ENCODE measurements around the gene TMC2. TPM values are rescaled to one million over a fixed set of nuclear protein-coding genes. Genes with fewer than 3 reads are reported as not detected.

TMC2 gene
- total RNA-seq, 1 donor from 2014 or later = not detected

- H3K4me1 ChIP-seq = no peaks in the 10 kb centered on the region
- H3K27me3 ChIP-seq = no peaks in the 10 kb centered on the region
- no peak overlapping the region for H3K27ac ChIP-seq
- no peak for TF ChIP-seq CTCF (IDR thresholded peaks at IDR 0.05)
- H3K9me3 ChIP-seq = no peaks in the 10 kb centered on the region
- DNase-seq (ENCODE audit: low spot score in 2 of 2) = no peak
- H3K4me3 ChIP-seq = no peak overlapping the region
- intact Hi-C loops (cut with DNase I) = no loop called here
- H3K36me3 ChIP-seq = no peaks in the 10 kb centered on the region
Measured at GRCh38 chr20:2576317-2576727, 39.9 kb downstream of the TMC2 start.

- Histone ChIP-seq H3K9me3 (no peaks in the 10 kb centered on the region), H3K27me3 (no peaks in the 10 kb centered on the region), H3K27ac (no peak overlapping the region), H3K4me1 (no peaks in the 10 kb centered on the region), H3K4me3 (no peak overlapping the region), H3K36me3 (no peaks in the 10 kb centered on the region)
- no peak for TF ChIP-seq CTCF (IDR thresholded peaks at IDR 0.05)
- intact Hi-C loops (cut with DNase I) = no loop called here
- no peak for DNase-seq (ENCODE audit: low spot score in 2 of 2)
Measured at GRCh38 chr20:2578475-2579192, 42.3 kb downstream of the TMC2 start.

DNA sequence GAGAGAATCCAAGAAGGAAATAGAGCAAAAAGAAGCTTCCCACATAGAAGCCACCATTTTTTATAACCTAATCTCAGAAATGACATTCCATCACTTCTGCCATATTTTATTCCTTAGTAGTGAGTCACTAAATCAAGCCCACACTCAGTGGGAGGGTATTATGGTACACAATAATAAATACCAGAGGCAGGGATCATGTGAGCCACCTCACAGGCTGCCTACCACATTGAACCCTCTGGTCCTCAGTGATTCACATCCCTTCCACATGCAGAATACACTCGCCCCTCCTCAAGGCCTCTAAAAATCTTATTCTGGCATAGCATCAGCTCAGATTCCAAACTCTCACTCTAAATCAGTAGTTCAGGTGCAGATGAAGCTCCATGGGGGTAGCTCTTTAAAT lies 49.4 kb downstream of the TMC2 start:
- Histone ChIP-seq H3K4me1 (no peaks in the 10 kb centered on the region), H3K9me3 (no peaks in the 10 kb centered on the region), H3K27ac (no peak overlapping the region), H3K4me3 (no peak overlapping the region), H3K27me3 (no peaks in the 10 kb centered on the region), H3K36me3 (no peaks in the 10 kb centered on the region)
- no peak for TF ChIP-seq CTCF (IDR thresholded peaks at IDR 0.05)
- intact Hi-C loops (cut with DNase I) = no loop called here
- no peak for DNase-seq (ENCODE audit: low spot score in 2 of 2)

DNA sequence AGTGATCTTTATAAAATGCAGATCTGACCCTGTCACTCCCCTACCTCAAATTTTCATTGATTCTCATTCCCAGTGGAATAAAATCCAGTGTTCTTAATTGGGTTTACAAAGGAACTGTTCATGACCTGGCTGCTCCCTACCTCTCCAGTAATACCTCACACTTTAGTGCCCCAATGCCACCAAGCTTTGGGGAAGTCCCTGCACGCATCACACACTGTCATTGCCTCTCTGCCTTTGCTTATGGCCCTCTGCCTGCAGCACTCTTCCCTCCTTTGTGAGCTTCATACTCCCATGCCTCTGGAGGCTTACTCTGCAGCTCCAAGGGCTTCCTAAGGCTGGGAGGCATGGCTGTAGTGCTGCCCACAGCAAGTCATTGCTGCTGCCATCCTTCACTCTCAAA lies 57.4 kb downstream of the TMC2 start:
- Histone ChIP-seq H3K36me3 (no peaks in the 10 kb centered on the region), H3K9me3 (no peaks in the 10 kb centered on the region), H3K27ac (no peak overlapping the region), H3K27me3 (no peaks in the 10 kb centered on the region), H3K4me1 (no peaks in the 10 kb centered on the region), H3K4me3 (no peak overlapping the region)
- no peak for TF ChIP-seq CTCF (IDR thresholded peaks at IDR 0.05)
- intact Hi-C loops (cut with DNase I) = no loop called here
- DNase-seq (ENCODE audit: low spot score in 2 of 2) = no peak

- H3K9me3 ChIP-seq = no peaks in the 10 kb centered on the region
- H3K4me3 ChIP-seq = no peak overlapping the region
- H3K27ac ChIP-seq = no peak overlapping the region
- no peak for TF ChIP-seq CTCF (IDR thresholded peaks at IDR 0.05)
- DNase-seq (ENCODE audit: low spot score in 2 of 2) = no peak
- no peaks in the 10 kb centered on the region for H3K4me1 ChIP-seq
- intact Hi-C loops (cut with DNase I) = no loop called here
- no peaks in the 10 kb centered on the region for H3K36me3 ChIP-seq
- H3K27me3 ChIP-seq = no peaks in the 10 kb centered on the region
Measured at GRCh38 chr20:2595076-2595475, 58.7 kb downstream of the TMC2 start.

All from ascending aorta (tissue), 2 donors.